SJSA1 (cell line): ENCODE measurements around the gene PPM1G. TPM values are rescaled to one million over a fixed set of nuclear protein-coding genes. Genes with fewer than 3 reads are reported as not detected.
"Not testable (repeated sequence)": the region's sequence is repeated elsewhere in the genome, so short reads cannot be mapped to it uniquely, and the experiment has no call there.

Experiments
- DNase-seq, 2 experiments: peaks; one replicate each; pipeline ENCODE4 v3.0.0-alpha.2; 2015 to 2020; ENCODE audit warnings: low spot score in 2 of 2, low read depth in 1 of 2
- H3K27ac ChIP-seq: fragments of 250-450 bp; sonication (Bioruptor Pico); 2 replicates; pipeline ENCODE4 v1.5.1; 2020; ENCODE audit warnings: mild to moderate bottlenecking, moderate library complexity
- H3K27me3 ChIP-seq: fragments of 250-450 bp; sonication (Bioruptor Pico); replicated peaks from 2 replicates; pipeline ENCODE4 v1.5.1; 2020; ENCODE audit warnings: mild to moderate bottlenecking, moderate library complexity
- H3K36me3 ChIP-seq: fragments of 250-450 bp; sonication (Bioruptor Pico); 2 replicates; pipeline ENCODE4 v1.5.1; 2020; ENCODE audit warnings: mild to moderate bottlenecking
- H3K4me1 ChIP-seq: fragments of 250-450 bp; sonication (Bioruptor Pico); replicated peaks from 2 replicates; pipeline ENCODE4 v1.6.1; 2021; ENCODE audit warnings: mild to moderate bottlenecking
- H3K4me3 ChIP-seq: fragments of 250-450 bp; sonication (Bioruptor Pico); 2 replicates; pipeline ENCODE4 v1.5.1; 2020; ENCODE audit warnings: mild to moderate bottlenecking
- H3K9me3 ChIP-seq: fragments of 250-450 bp; sonication (Bioruptor Pico); replicated peaks from 2 replicates; pipeline ENCODE4 v1.5.1; 2020; ENCODE audit warnings: mild to moderate bottlenecking
- total RNA-seq: library from RNA; depleted of rRNA; stranded (reverse); fragments of >200 nt; shearing (Covaris generic); gene quantifications from 2 replicates; pipeline ENCODE4 v1.2.3, GENCODE V29; 2014; rRNA removed

The PPM1G gene
- total RNA-seq, 1 experiment from 2014 or later = 144 TPM

- H3K27ac ChIP-seq = no peak overlapping the region
Observed at GRCh38 chr2:27353762-27354596, 55.4 kb downstream of the PPM1G start.

GRCh38 chr2:27353386-27353761, 56.0 kb downstream of the PPM1G start:
- H3K27ac ChIP-seq, H3K27me3 ChIP-seq, H3K36me3 ChIP-seq, H3K4me1 ChIP-seq, H3K4me3 ChIP-seq, DNase-seq, H3K9me3 ChIP-seq: not testable (repeated sequence)

More at GRCh38 chr2:27353762-27354596, 55.4 kb downstream of the PPM1G start:
- Histone ChIP-seq H3K4me3 (no peak overlapping the region), H3K9me3 (no peaks in the 10 kb centered on the region), H3K4me1 (no peaks in the 10 kb centered on the region), H3K36me3 (0 out of 2 replicates have a peak, but pooled peaks cover 3% of the 10 kb centered on the region), H3K27me3 (no peaks in the 10 kb centered on the region)
- DNase-seq = no peak

GRCh38 chr2:27351802-27352598, 57.4 kb downstream of the PPM1G start:
- Histone ChIP-seq H3K4me3 (no peak overlapping the region), H3K27ac (no peak overlapping the region), H3K9me3 (no peaks in the 10 kb centered on the region), H3K4me1 (no peaks in the 10 kb centered on the region), H3K27me3 (no peaks in the 10 kb centered on the region), H3K36me3 (0 out of 2 replicates have a peak, but pooled peaks cover 3% of the 10 kb centered on the region)
- no peak for DNase-seq

GRCh38 chr2:27350106-27350693, 59.2 kb downstream of the PPM1G start:
- H3K27ac ChIP-seq = no peak overlapping the region
- H3K4me3 ChIP-seq = no peak overlapping the region
- H3K27me3 ChIP-seq = no peaks in the 10 kb centered on the region
- no peaks in the 10 kb centered on the region for H3K9me3 ChIP-seq
- no peaks in the 10 kb centered on the region for H3K4me1 ChIP-seq
- 0 out of 2 replicates have a peak, but pooled peaks cover 3% of the 10 kb centered on the region for H3K36me3 ChIP-seq
- no peak for DNase-seq

GRCh38 chr2:27347641-27348040, 61.8 kb downstream of the PPM1G start:
- Histone ChIP-seq H3K27me3 (no peaks in the 10 kb centered on the region), H3K27ac (no peak overlapping the region), H3K9me3 (no peaks in the 10 kb centered on the region), H3K4me3 (no peak overlapping the region), H3K4me1 (no peaks in the 10 kb centered on the region), H3K36me3 (peaks cover 12% of the 10 kb centered on the region)
- no peak for DNase-seq

- DNase-seq = no peak
- no peaks in the 10 kb centered on the region for H3K9me3 ChIP-seq
- no peaks in the 10 kb centered on the region for H3K27me3 ChIP-seq
- H3K36me3 ChIP-seq = peaks cover 64% of the 10 kb centered on the region
- no peaks in the 10 kb centered on the region for H3K4me1 ChIP-seq
- H3K27ac ChIP-seq = no peak overlapping the region
- H3K4me3 ChIP-seq = no peak overlapping the region
Observed at GRCh38 chr2:27336173-27336572, 73.2 kb downstream of the PPM1G start.

- no peaks in the 10 kb centered on the region for H3K27me3 ChIP-seq
- no peaks in the 10 kb centered on the region for H3K9me3 ChIP-seq
- no peak overlapping the region for H3K4me3 ChIP-seq
- peaks cover 62% of the 10 kb centered on the region for H3K36me3 ChIP-seq
- no peak for DNase-seq
- no peaks in the 10 kb centered on the region for H3K4me1 ChIP-seq
- no peak overlapping the region for H3K27ac ChIP-seq
Observed at GRCh38 chr2:27335311-27335710, 74.1 kb downstream of the PPM1G start.

Other genes with a start within 250 kb of the PPM1G start
- 104 and 153 TPM in 2 replicates for gene ATRAID, start 197.6 kb downstream of the PPM1G start, total RNA-seq
- 40.8 and 42.0 TPM in 2 replicates for gene SLC5A6, start 197.3 kb downstream of the PPM1G start, total RNA-seq
- gene CAD, start 192.2 kb downstream of the PPM1G start, total RNA-seq = 17.0 and 17.6 TPM in 2 replicates
- not detected in 2 replicates for gene SLC30A3, start 146.5 kb downstream of the PPM1G start, total RNA-seq
- gene DNAJC5G, start 134.2 kb downstream of the PPM1G start, total RNA-seq = not detected in 2 replicates
- gene TRIM54, start 127.2 kb downstream of the PPM1G start, total RNA-seq = not detected in 2 replicates
- 0.21 and 6.8 TPM in 2 replicates for gene UCN, start 101.1 kb downstream of the PPM1G start, total RNA-seq
- 88.0 and 88.3 TPM in 2 replicates for gene MPV17, start 86.5 kb downstream of the PPM1G start, total RNA-seq
- gene GTF3C2, start 52.8 kb downstream of the PPM1G start, total RNA-seq = 36.2 and 46.4 TPM in 2 replicates
- gene EIF2B4, start 39.3 kb downstream of the PPM1G start, total RNA-seq = 29.8 and 52.1 TPM in 2 replicates
- gene SNX17, start 39.0 kb downstream of the PPM1G start, total RNA-seq = 148 and 170 TPM in 2 replicates
- 7.7 and 13.1 TPM in 2 replicates for gene ZNF513, start 28.9 kb downstream of the PPM1G start, total RNA-seq
- gene NRBP1, start 19.0 kb upstream of the PPM1G start, total RNA-seq = 83.1 and 132 TPM in 2 replicates
- not detected in 2 replicates for gene KRTCAP3, start 32.8 kb upstream of the PPM1G start, total RNA-seq
- gene IFT172, start 80.2 kb upstream of the PPM1G start, total RNA-seq = 12.4 and 18.4 TPM in 2 replicates
- gene FNDC4, start 85.6 kb upstream of the PPM1G start, total RNA-seq = 2.2 and 3.9 TPM in 2 replicates
- gene GCKR, start 87.2 kb upstream of the PPM1G start, total RNA-seq = not detected in 2 replicates
- gene ZNF512, start 173.5 kb upstream of the PPM1G start, total RNA-seq = 35.2 and 52.8 TPM in 2 replicates
- gene CCDC121, start 219.4 kb upstream of the PPM1G start, total RNA-seq = 2.4 and 2.9 TPM in 2 replicates
- gene GPN1, start 219.5 kb upstream of the PPM1G start, total RNA-seq = 68.8 and 70.2 TPM in 2 replicates